Activated CD4-positive, alpha-beta T cell treated with anti-CD3 and anti-CD28 coated beads, Interleukin-2, amount 10 ng/mL, durations not matched to agents 7 days and 5 days (primary cell): ENCODE data around the gene HSPA14. TPM values are rescaled to one million over a fixed set of nuclear protein-coding genes. Genes with fewer than 3 reads are reported as not detected.
"Not testable (repeated sequence)": the region's sequence is repeated elsewhere in the genome, so short reads cannot be mapped to it uniquely, and the experiment has no call there.

Experiments
- CTCF ChIA-PET: fragments of 350-600 bp; sonication (Branson Sonifier 250); formaldehyde crosslinking; loops from one replicate; lab custom pipeline; 2021; ENCODE audit warnings: antibody characterized with exemption; lab: Charles Lee
- POLR2A ChIA-PET: fragments of 350-600 bp; sonication (Branson Sonifier 250); formaldehyde crosslinking; loops from one replicate; lab custom pipeline; 2021; ENCODE audit warnings: antibody characterized with exemption; lab: Charles Lee
- DNase-seq: peaks from one replicate; pipeline ENCODE4 v3.0.0-alpha.2; 2020
- H3K27ac Mint-ChIP-seq: one replicate; pipeline ENCODE4 v1.8.0; 2021; ENCODE audit warnings: mild to moderate bottlenecking, moderate library complexity, mixed read lengths
- H3K27me3 Mint-ChIP-seq: one replicate; pipeline ENCODE4 v1.8.0; 2021; ENCODE audit warnings: mixed read lengths
- H3K36me3 Mint-ChIP-seq: one replicate; pipeline ENCODE4 v1.8.0; 2021; ENCODE audit warnings: low read depth, mixed read lengths
- H3K4me1 Mint-ChIP-seq: one replicate; pipeline ENCODE4 v1.8.0; 2021; ENCODE audit warnings: mixed read lengths
- H3K4me3 Mint-ChIP-seq: one replicate; pipeline ENCODE4 v1.8.0; 2021; ENCODE audit warnings: mild to moderate bottlenecking, moderate library complexity, mixed read lengths
- H3K9me3 Mint-ChIP-seq: one replicate; pipeline ENCODE4 v1.8.0; 2021; ENCODE audit warnings: mixed read lengths
- total RNA-seq, 2 experiments: library from RNA; stranded (reverse); gene quantifications; one replicate each; pipeline ENCODE4 v1.2.3, GENCODE V29; 2021

Gene HSPA14
- total RNA-seq, 2 experiments from 2014 or later = 24.6 to 26.8 TPM

- DNase-seq, POLR2A ChIA-PET, H3K27me3 Mint-ChIP-seq, H3K27ac Mint-ChIP-seq, H3K9me3 Mint-ChIP-seq, H3K4me3 Mint-ChIP-seq: not testable (repeated sequence)
- CTCF ChIA-PET = interaction anchor here (2.9 kb wide), 1 partner anchor 11 kb away, joined by 5 read pairs; no protein-coding TSS in a partner anchor
- H3K36me3 Mint-ChIP-seq = peaks cover 76% of the 10 kb centered on the region
- H3K4me1 Mint-ChIP-seq = peaks cover 38% of the 10 kb centered on the region
Measured at GRCh38 chr10:14907591-14907990, 69.5 kb downstream of the HSPA14 start.

GRCh38 chr10:14909101-14909500 lies 71.0 kb downstream of the HSPA14 start:
- no peaks in the 10 kb centered on the region for H3K27me3 Mint-ChIP-seq
- H3K36me3 Mint-ChIP-seq = peaks cover 87% of the 10 kb centered on the region
- no peak for DNase-seq
- H3K4me1 Mint-ChIP-seq = peaks cover 38% of the 10 kb centered on the region
- H3K4me3 Mint-ChIP-seq = no peak overlapping the region
- H3K27ac Mint-ChIP-seq = peak overlapping the region; percentile 13
- CTCF ChIA-PET = interaction anchor here (1.3 kb wide), 1 partner anchor 19 kb away, joined by 4 read pairs; no protein-coding TSS in a partner anchor
- POLR2A ChIA-PET = interaction anchor here (0.8 kb wide), 1 partner anchor 1282 kb away, joined by 3 read pairs; no protein-coding TSS in a partner anchor
- H3K9me3 Mint-ChIP-seq = peaks cover 4% of the 10 kb centered on the region

GRCh38 chr10:14910953-14911352 lies 72.8 kb downstream of the HSPA14 start:
- Mint-ChIP-seq H3K4me3 (no peak overlapping the region), H3K4me1 (peaks cover 35% of the 10 kb centered on the region), H3K27me3 (no peaks in the 10 kb centered on the region), H3K36me3 (peaks cover 91% of the 10 kb centered on the region), H3K9me3 (peaks cover 9% of the 10 kb centered on the region), H3K27ac (peak overlapping the region; percentile 10)
- no peak for DNase-seq
- ChIA-PET CTCF (interaction anchor here (1.0 kb wide), 1 partner anchor 38 kb away, joined by 3 read pairs; no protein-coding TSS in a partner anchor), POLR2A (no interaction called here)

GRCh38 chr10:14911801-14912200 lies 73.7 kb downstream of the HSPA14 start:
- no peak overlapping the region for H3K4me3 Mint-ChIP-seq
- DNase-seq = no peak
- peaks cover 36% of the 10 kb centered on the region for H3K4me1 Mint-ChIP-seq
- peaks cover 14% of the 10 kb centered on the region for H3K9me3 Mint-ChIP-seq
- H3K27ac Mint-ChIP-seq = no peak overlapping the region
- peaks cover 95% of the 10 kb centered on the region for H3K36me3 Mint-ChIP-seq
- ChIA-PET CTCF (interaction anchor here (1.0 kb wide), 1 partner anchor 38 kb away, joined by 3 read pairs; no protein-coding TSS in a partner anchor), POLR2A (no interaction called here)
- no peaks in the 10 kb centered on the region for H3K27me3 Mint-ChIP-seq

GRCh38 chr10:14916600-14916999 lies 78.5 kb downstream of the HSPA14 start:
- H3K36me3 Mint-ChIP-seq = peaks cover 99% of the 10 kb centered on the region
- ChIA-PET POLR2A (no interaction called here), CTCF (no interaction called here)
- H3K27me3 Mint-ChIP-seq = no peaks in the 10 kb centered on the region
- no peak overlapping the region for H3K4me3 Mint-ChIP-seq
- no peak for DNase-seq
- H3K4me1 Mint-ChIP-seq = peaks cover 18% of the 10 kb centered on the region
- peaks cover 35% of the 10 kb centered on the region for H3K9me3 Mint-ChIP-seq
- no peak overlapping the region for H3K27ac Mint-ChIP-seq

DNA sequence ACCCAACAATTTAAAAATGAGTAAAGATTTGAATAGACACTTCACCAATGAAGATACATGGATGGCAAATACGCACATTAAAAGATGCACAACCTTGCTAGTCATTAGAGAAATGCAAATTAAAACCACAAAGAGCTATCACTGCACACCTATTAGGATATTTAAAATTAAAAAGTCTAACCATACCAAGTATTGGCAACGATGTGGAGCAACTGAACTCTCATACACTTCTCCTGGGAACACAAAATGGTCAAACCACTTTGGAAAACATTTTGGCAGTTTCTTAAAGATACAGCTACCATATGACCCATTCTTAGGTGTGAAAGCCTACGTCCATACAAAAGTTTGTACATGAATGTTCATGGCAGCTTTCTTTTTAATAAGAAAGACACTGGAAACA lies 79.7 kb downstream of the HSPA14 start:
- Mint-ChIP-seq H3K36me3 (peaks cover 99% of the 10 kb centered on the region), H3K4me3 (no peak overlapping the region), H3K27me3 (no peaks in the 10 kb centered on the region), H3K9me3 (peaks cover 34% of the 10 kb centered on the region), H3K4me1 (peaks cover 18% of the 10 kb centered on the region), H3K27ac (no peak overlapping the region)
- ChIA-PET CTCF (interaction anchor here (0.9 kb wide), 1 partner anchor 15 kb away, joined by 3 read pairs; no protein-coding TSS in a partner anchor), POLR2A (no interaction called here)
- DNase-seq = no peak

- no peak overlapping the region for H3K4me3 Mint-ChIP-seq
- POLR2A ChIA-PET = no interaction called here
- H3K27me3 Mint-ChIP-seq = no peaks in the 10 kb centered on the region
- DNase-seq = no peak
- H3K36me3 Mint-ChIP-seq = peaks cover 99% of the 10 kb centered on the region
- peaks cover 34% of the 10 kb centered on the region for H3K9me3 Mint-ChIP-seq
- CTCF ChIA-PET = no interaction called here
- peaks cover 18% of the 10 kb centered on the region for H3K4me1 Mint-ChIP-seq
- H3K27ac Mint-ChIP-seq = no peak overlapping the region
Measured at GRCh38 chr10:14918964-14919363, 80.9 kb downstream of the HSPA14 start.

Other genes with a start within 250 kb of the HSPA14 start
- 100 to 1,000 TPM; 180 to 220 TPM for gene FAM107B, start 63.4 kb upstream of the HSPA14 start, total RNA-seq
- gene CDNF, start 269 bp upstream of the HSPA14 start, total RNA-seq = under 1 TPM; 0.67 to 0.85 TPM
- 10 to 100 TPM; 18.3 to 21.6 TPM for gene MSANTD7, start within 50 bp of the HSPA14 start, total RNA-seq
- gene SUV39H2, start 40.6 kb downstream of the HSPA14 start, total RNA-seq = 10 to 100 TPM; 30.9 to 36.6 TPM
- 10 to 100 TPM; 60.4 to 66.2 TPM for gene DCLRE1C, start 115.8 kb downstream of the HSPA14 start, total RNA-seq
- under 1 TPM; 0.71 to 0.82 TPM for gene MEIG1, start 121.1 kb downstream of the HSPA14 start, total RNA-seq
- 1 to 10 TPM; 1.0 to 1.2 TPM for gene OLAH, start 205.6 kb downstream of the HSPA14 start, total RNA-seq